ENCODE results near the gene L2HGDH.

- TF ChIP-seq CTCF (IDR thresholded peaks at IDR 0.05; ENCODE audit: insufficient read depth, low read length) (no peak), POLR2AphosphoS5 (IDR thresholded peaks at IDR 0.05; ENCODE audit: low read depth) (no peak)
Observed at GRCh38 chr14:50290306-50290705, 21.7 kb downstream of the L2HGDH start.
